ENCODE data around the gene FAM185A. TPM values are rescaled to one million over a fixed set of nuclear protein-coding genes. Genes with fewer than 3 reads are reported as not detected.
"Not testable (repeated sequence)": the region's sequence is repeated elsewhere in the genome, so short reads cannot be mapped to it uniquely, and the experiment has no call there.

Gene FAM185A
- total and polyA plus RNA-seq, 2 of the 13 experiments (the other 11 are each of a cell fraction or from before 2014, with no cell fraction given): 5.0 to 11.6 TPM

- H3K4me1 ChIP-seq (ENCODE audit: insufficient read depth, low read length); H3K4me2 ChIP-seq (ENCODE audit: low read depth, low read length); H3K36me3 ChIP-seq (replicated peaks in 1 of 2; ENCODE audit: control insufficient read depth in 1 of 2, insufficient read depth in 2 of 2, low read length in 2 of 2); CTCF ChIA-PET (ENCODE audit: low intra/inter-chr PET ratio, low total read pairs); H2AFZ ChIP-seq (ENCODE audit: low read length); POLR2A ChIA-PET; in situ Hi-C loops (cut with HindIII; ENCODE audit: extremely low pct_ligation_motif_present, low pct_unique_long_range_greater_than_20kb); BruUV-seq (replicated peaks); H3K79me2 ChIP-seq (ENCODE audit: insufficient read depth, low read length); H3K27ac ChIP-seq (ENCODE audit: extremely low read length, insufficient read depth, low read length); DNase-seq (ENCODE audit: low spot score); H3K27me3 ChIP-seq (ENCODE audit: control insufficient read depth in 1 of 2, insufficient read depth in 2 of 2, low read length in 2 of 2); H3K4me3 ChIP-seq (replicated peaks in 1 of 3; ENCODE audit: insufficient read depth in 1 of 3, low read depth in 2 of 3, low read length in 3 of 3); H3K9me3 ChIP-seq (ENCODE audit: low read length); H4K20me1 ChIP-seq (ENCODE audit: insufficient read depth, low read length); H3K9ac ChIP-seq (ENCODE audit: insufficient read depth, low read depth, low read length); ATAC-seq: not testable (repeated sequence)
- intact Hi-C loops (cut with micrococcal nuclease; ENCODE audit: unreplicated experiment): loop anchor here (10.0 kb wide), 1 partner anchor 323 kb away; no protein-coding TSS in a partner anchor
- WGBS (ENCODE audit: low lambda C conversion rate): 2% methylated on average over 2 of the region's 4 CpGs
- FAIRE-seq: peak; percentile 36
These were observed 6.6 kb upstream of the FAM185A start for GRCh38 chr7:102742002-102742771.

- peak; percentile 26 for ATAC-seq
- H3K9me3 ChIP-seq (ENCODE audit: low read length); H3K36me3 ChIP-seq (replicated peaks in 1 of 2; ENCODE audit: control insufficient read depth in 1 of 2, insufficient read depth in 2 of 2, low read length in 2 of 2); CTCF ChIA-PET (ENCODE audit: low intra/inter-chr PET ratio, low total read pairs); in situ Hi-C loops (cut with HindIII; ENCODE audit: extremely low pct_ligation_motif_present, low pct_unique_long_range_greater_than_20kb); FAIRE-seq; H3K4me1 ChIP-seq (ENCODE audit: insufficient read depth, low read length); H3K27ac ChIP-seq (ENCODE audit: extremely low read length, insufficient read depth, low read length); H3K79me2 ChIP-seq (ENCODE audit: insufficient read depth, low read length); BruUV-seq (replicated peaks); H4K20me1 ChIP-seq (ENCODE audit: insufficient read depth, low read length); POLR2A ChIA-PET; H2AFZ ChIP-seq (ENCODE audit: low read length); H3K27me3 ChIP-seq (ENCODE audit: control insufficient read depth in 1 of 2, insufficient read depth in 2 of 2, low read length in 2 of 2); H3K9ac ChIP-seq (ENCODE audit: insufficient read depth, low read depth, low read length); DNase-seq (ENCODE audit: low spot score): not testable (repeated sequence)
- WGBS (ENCODE audit: low lambda C conversion rate): 35% methylated on average over 4 of the region's 9 CpGs
- Histone ChIP-seq H3K4me3 (replicated peaks in 1 of 3; ENCODE audit: insufficient read depth in 1 of 3, low read depth in 2 of 3, low read length in 3 of 3) (peak overlapping the region in 1 of 3 experiments; percentile 46; a peak in 1 of 6 replicates), H3K4me2 (ENCODE audit: low read depth, low read length) (peak overlapping the region; percentile 51)
- intact Hi-C loops (cut with micrococcal nuclease; ENCODE audit: unreplicated experiment): loop anchor here (10.0 kb wide), 1 partner anchor 321 kb away; no protein-coding TSS in a partner anchor
These were observed 4.9 kb upstream of the FAM185A start for GRCh38 chr7:102743861-102744260.

Measured in HepG2 (cell line).